BE2C (cell line): ENCODE data around the gene SIRT5.

Experiments
- DNase-seq: peaks from one replicate; pipeline ENCODE4 v3.0.0-alpha.2; 2020
- H3K27me3 ChIP-seq: fragments of 250-450 bp; sonication (Bioruptor Pico); 2 replicates; pipeline ENCODE4 v1.5.1; 2020; ENCODE audit warnings: mild to moderate bottlenecking
- H3K36me3 ChIP-seq: fragments of 250-450 bp; sonication (Bioruptor Pico); 2 replicates; pipeline ENCODE4 v1.5.1; 2020; ENCODE audit warnings: mild to moderate bottlenecking
- H3K4me1 ChIP-seq: fragments of 250-450 bp; sonication (Bioruptor Pico); 2 replicates; pipeline ENCODE4 v1.5.1; 2020
- H3K4me3 ChIP-seq: 2 replicates; pipeline ENCODE4 v1.5.1; 2011; ENCODE audit warnings: low read depth, low read length
- H3K9me3 ChIP-seq: fragments of 250-450 bp; sonication (Bioruptor Pico); 2 replicates; pipeline ENCODE4 v1.5.1; 2020
- CTCF ChIP-seq: IDR thresholded peaks from 2 replicates; pipeline ENCODE4 v1.5.1; 2012; ENCODE audit warnings: mild to moderate bottlenecking, low read depth, low read length

SIRT5 gene

DNA sequence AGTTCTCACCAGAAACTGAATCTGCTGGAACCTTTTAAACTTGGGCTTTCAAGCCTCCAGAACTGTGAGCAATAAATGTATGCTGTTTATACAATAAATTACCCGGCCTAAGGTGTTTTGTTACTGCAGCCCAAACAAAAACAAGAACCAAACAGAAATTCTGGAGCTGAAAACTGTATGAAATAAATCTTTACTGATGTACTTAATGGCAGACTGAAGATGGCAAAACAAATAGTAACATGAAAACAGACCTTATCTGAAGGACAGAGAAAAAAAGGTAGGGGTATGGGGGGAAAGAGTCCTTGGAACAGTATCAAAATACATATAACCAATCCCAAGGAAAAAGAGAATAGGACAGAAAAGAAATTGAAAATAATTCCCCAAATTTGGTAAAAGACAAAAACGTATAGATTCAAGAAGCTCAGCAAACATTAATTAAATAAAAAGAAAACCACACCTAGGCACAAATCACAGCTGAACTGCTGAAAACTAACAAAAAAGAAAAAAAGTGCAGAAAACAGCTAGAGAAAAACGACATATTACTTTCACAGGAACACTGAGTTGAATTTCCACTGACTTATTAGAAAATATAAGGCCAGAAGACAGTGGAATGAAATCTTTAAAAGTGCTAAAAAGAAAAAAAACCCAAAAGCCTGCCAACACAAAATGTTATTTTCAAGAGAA is 88.4 kb downstream of the SIRT5 start:
- no peak for DNase-seq
- no peak for TF ChIP-seq CTCF
- Histone ChIP-seq H3K4me3 (no peak overlapping the region), H3K36me3 (no peaks in the 10 kb centered on the region), H3K9me3 (no peaks in the 10 kb centered on the region), H3K4me1 (no peaks in the 10 kb centered on the region), H3K27me3 (no peaks in the 10 kb centered on the region)

- TF ChIP-seq CTCF, result no peak
- no peaks in the 10 kb centered on the region for H3K36me3 ChIP-seq
- H3K4me3 ChIP-seq, result no peak overlapping the region
- H3K4me1 ChIP-seq, result no peaks in the 10 kb centered on the region
- H3K27me3 ChIP-seq, result no peaks in the 10 kb centered on the region
- no peak for DNase-seq
- H3K9me3 ChIP-seq, result no peaks in the 10 kb centered on the region
Measured at GRCh38 chr6:13663986-13664385, 89.6 kb downstream of the SIRT5 start.
